Activated CD8-positive, alpha-beta T cell treated with anti-CD3 and anti-CD28 coated beads, Interleukin-2, amount 10 ng/mL, durations not matched to agents 7 days and 5 days (primary cell): Measurements from ENCODE around the gene CRIP1. TPM values are rescaled to one million over a fixed set of nuclear protein-coding genes. Genes with fewer than 3 reads are reported as not detected.

Experiments used
- ATAC-seq: fragments of 150-1000 bp; cut with Tn5 transposase; one replicate; pipeline ENCODE4 v1.10.0; 2021; ENCODE audit warnings: moderate library complexity
- CTCF ChIA-PET: fragments of 350-600 bp; sonication (Branson Sonifier 250); formaldehyde crosslinking; loops from one replicate; lab custom pipeline; 2021; ENCODE audit warnings: antibody characterized with exemption; lab: Charles Lee
- POLR2A ChIA-PET: fragments of 350-600 bp; sonication (Branson Sonifier 250); formaldehyde crosslinking; loops from one replicate; lab custom pipeline; 2021; ENCODE audit warnings: antibody characterized with exemption; lab: Charles Lee
- DNase-seq: peaks from one replicate; pipeline ENCODE4 v3.0.0-alpha.2; 2020
- H3K27ac Mint-ChIP-seq: one replicate; pipeline ENCODE4 v1.8.0; 2021; ENCODE audit warnings: mild to moderate bottlenecking, mixed read lengths
- H3K27me3 Mint-ChIP-seq: one replicate; pipeline ENCODE4 v1.8.0; 2021; ENCODE audit warnings: low read depth, mixed read lengths
- H3K36me3 Mint-ChIP-seq: one replicate; pipeline ENCODE4 v1.8.0; 2021; ENCODE audit warnings: low read depth, mixed read lengths
- H3K4me1 Mint-ChIP-seq: one replicate; pipeline ENCODE4 v1.8.0; 2021; ENCODE audit warnings: low read depth, mixed read lengths
- H3K4me3 Mint-ChIP-seq: one replicate; pipeline ENCODE4 v1.8.0; 2021; ENCODE audit warnings: mild to moderate bottlenecking, mixed read lengths
- H3K9me3 Mint-ChIP-seq: one replicate; pipeline ENCODE4 v1.8.0; 2022; ENCODE audit warnings: mixed read lengths; ENCODE audit not compliant: insufficient read depth
- total RNA-seq, 2 experiments: library from RNA; stranded (reverse); gene quantifications; one replicate each; pipeline ENCODE4 v1.2.3, GENCODE V29; 2021

CRIP1 gene
- total RNA-seq, 2 experiments from 2014 or later, result 587 to 613 TPM

GRCh38 chr14:105530285-105531087, 43.8 kb downstream of the CRIP1 start:
- peaks cover 8% of the 10 kb centered on the region for H3K27me3 Mint-ChIP-seq
- ChIA-PET CTCF (no interaction called here), POLR2A (interaction anchor here (0.9 to 1.3 kb wide), 2 partner anchors 39 to 40 kb away, joined by 3 read pairs; no protein-coding TSS in a partner anchor)
- DNase-seq, result no peak
- ATAC-seq, result peak; percentile 31
- peak overlapping the region; percentile 84 for H3K27ac Mint-ChIP-seq
- peaks cover 37% of the 10 kb centered on the region for H3K4me1 Mint-ChIP-seq
- H3K4me3 Mint-ChIP-seq, result peak overlapping the region; percentile 74
- H3K9me3 Mint-ChIP-seq, result no peaks in the 10 kb centered on the region
- no peaks in the 10 kb centered on the region for H3K36me3 Mint-ChIP-seq

GRCh38 chr14:105531088-105531893, 44.6 kb downstream of the CRIP1 start:
- no peak for ATAC-seq
- no peaks in the 10 kb centered on the region for H3K36me3 Mint-ChIP-seq
- H3K27me3 Mint-ChIP-seq, result peaks cover 5% of the 10 kb centered on the region
- DNase-seq, result no peak
- H3K27ac Mint-ChIP-seq, result no peak overlapping the region
- ChIA-PET CTCF (interaction anchor here (1.0 to 3.0 kb wide), 4 partner anchors 18 to 161 kb away, joined by 3 to 16 read pairs (median 3); no protein-coding TSS in a partner anchor), POLR2A (interaction anchor here (1.3 kb wide), 1 partner anchor 40 kb away, joined by 3 read pairs; no protein-coding TSS in a partner anchor)
- no peaks in the 10 kb centered on the region for H3K9me3 Mint-ChIP-seq
- peaks cover 35% of the 10 kb centered on the region for H3K4me1 Mint-ChIP-seq
- H3K4me3 Mint-ChIP-seq, result peak overlapping the region; percentile 8

- Mint-ChIP-seq H3K36me3 (no peaks in the 10 kb centered on the region), H3K27ac (peak overlapping the region; percentile 25), H3K9me3 (no peaks in the 10 kb centered on the region), H3K4me1 (peaks cover 34% of the 10 kb centered on the region), H3K4me3 (no peak overlapping the region), H3K27me3 (peaks cover 4% of the 10 kb centered on the region)
- ATAC-seq, result no peak
- no peak for DNase-seq
- POLR2A ChIA-PET, result no interaction called here
- CTCF ChIA-PET, result interaction anchor here (1.0 to 3.0 kb wide), 4 partner anchors 17 to 161 kb away, joined by 3 to 16 read pairs (median 3); no protein-coding TSS in a partner anchor
Measured at GRCh38 chr14:105531894-105532623, 45.4 kb downstream of the CRIP1 start.

- peaks cover 28% of the 10 kb centered on the region for H3K4me1 Mint-ChIP-seq
- H3K9me3 Mint-ChIP-seq, result no peaks in the 10 kb centered on the region
- ChIA-PET CTCF (interaction anchor here (1.0 to 3.0 kb wide), 5 partner anchors 16 to 162 kb away, joined by 3 to 16 read pairs (median 3); no protein-coding TSS in a partner anchor), POLR2A (interaction anchor here (1.3 kb wide), 1 partner anchor 41 kb away, joined by 3 read pairs; no protein-coding TSS in a partner anchor)
- H3K4me3 Mint-ChIP-seq, result no peak overlapping the region
- H3K27me3 Mint-ChIP-seq, result peaks cover 1% of the 10 kb centered on the region
- H3K27ac Mint-ChIP-seq, result no peak overlapping the region
- DNase-seq (no peak), ATAC-seq (no peak)
- H3K36me3 Mint-ChIP-seq, result no peaks in the 10 kb centered on the region
Measured at GRCh38 chr14:105532735-105533141, 46.1 kb downstream of the CRIP1 start.

- H3K27me3 Mint-ChIP-seq, result peaks cover 1% of the 10 kb centered on the region
- no peaks in the 10 kb centered on the region for H3K36me3 Mint-ChIP-seq
- H3K4me3 Mint-ChIP-seq, result no peak overlapping the region
- ChIA-PET POLR2A (interaction anchor here (1.3 kb wide), 1 partner anchor 42 kb away, joined by 3 read pairs; no protein-coding TSS in a partner anchor), CTCF (interaction anchor here (1.3 to 3.0 kb wide), 2 partner anchors 52 to 163 kb away, joined by 4 to 16 read pairs; no protein-coding TSS in a partner anchor)
- no peak overlapping the region for H3K27ac Mint-ChIP-seq
- DNase-seq (no peak), ATAC-seq (no peak)
- H3K9me3 Mint-ChIP-seq, result no peaks in the 10 kb centered on the region
- peaks cover 24% of the 10 kb centered on the region for H3K4me1 Mint-ChIP-seq
Measured at GRCh38 chr14:105533391-105533790, 46.7 kb downstream of the CRIP1 start.

- ATAC-seq (no peak), DNase-seq (no peak)
- Mint-ChIP-seq H3K4me1 (peaks cover 22% of the 10 kb centered on the region), H3K27me3 (no peaks in the 10 kb centered on the region), H3K4me3 (no peak overlapping the region), H3K36me3 (no peaks in the 10 kb centered on the region), H3K9me3 (no peaks in the 10 kb centered on the region), H3K27ac (no peak overlapping the region)
- CTCF ChIA-PET, result interaction anchor here (1.3 to 3.0 kb wide), 2 partner anchors 53 to 163 kb away, joined by 4 to 16 read pairs; no protein-coding TSS in a partner anchor
- POLR2A ChIA-PET, result interaction anchor here (1.3 kb wide), 1 partner anchor 42 kb away, joined by 3 read pairs; no protein-coding TSS in a partner anchor
Measured at GRCh38 chr14:105533811-105534498, 47.3 kb downstream of the CRIP1 start.

GRCh38 chr14:105534586-105534985, 47.9 kb downstream of the CRIP1 start:
- ChIA-PET CTCF (no interaction called here), POLR2A (no interaction called here)
- Mint-ChIP-seq H3K27me3 (no peaks in the 10 kb centered on the region), H3K4me1 (peaks cover 18% of the 10 kb centered on the region), H3K36me3 (no peaks in the 10 kb centered on the region), H3K4me3 (no peak overlapping the region), H3K27ac (no peak overlapping the region), H3K9me3 (no peaks in the 10 kb centered on the region)
- no peak for DNase-seq
- no peak for ATAC-seq

- DNase-seq (no peak), ATAC-seq (no peak)
- no peaks in the 10 kb centered on the region for H3K36me3 Mint-ChIP-seq
- H3K9me3 Mint-ChIP-seq, result no peaks in the 10 kb centered on the region
- no peak overlapping the region for H3K4me3 Mint-ChIP-seq
- ChIA-PET CTCF (interaction anchor here (0.7 kb wide), 1 partner anchor 278 kb away, joined by 3 read pairs; no protein-coding TSS in a partner anchor), POLR2A (no interaction called here)
- H3K27me3 Mint-ChIP-seq, result no peaks in the 10 kb centered on the region
- H3K27ac Mint-ChIP-seq, result no peak overlapping the region
- H3K4me1 Mint-ChIP-seq, result peaks cover 12% of the 10 kb centered on the region
Measured at GRCh38 chr14:105536051-105536450, 49.4 kb downstream of the CRIP1 start.

GRCh38 chr14:105536691-105537579, 50.2 kb downstream of the CRIP1 start:
- Mint-ChIP-seq H3K4me1 (peaks cover 10% of the 10 kb centered on the region), H3K27ac (no peak overlapping the region), H3K36me3 (no peaks in the 10 kb centered on the region), H3K4me3 (no peak overlapping the region), H3K9me3 (no peaks in the 10 kb centered on the region), H3K27me3 (peaks cover 4% of the 10 kb centered on the region)
- CTCF ChIA-PET, result interaction anchor here (1.3 to 1.4 kb wide), 2 partner anchors 12 to 245 kb away, joined by 3 to 12 read pairs; no protein-coding TSS in a partner anchor
- DNase-seq, result no peak
- POLR2A ChIA-PET, result interaction anchor here (1.0 kb wide), 1 partner anchor 46 kb away, joined by 3 read pairs; the partner anchor contains the start of gene TEDC1
- no peak for ATAC-seq
